GM19025 (cell line): ENCODE measurements around the gene TARP.
"Not testable (repeated sequence)": the region's sequence is repeated elsewhere in the genome, so short reads cannot be mapped to it uniquely, and the experiment has no call there.

Experiments used
- ATAC-seq: cut with Tn5 transposase; IDR thresholded peaks from one replicate; pipeline ENCODE4 v1.9.1; 2021; ENCODE audit warnings: mild to moderate bottlenecking, low read depth, moderate library complexity; ENCODE audit not compliant: unreplicated experiment

The TARP gene

DNA sequence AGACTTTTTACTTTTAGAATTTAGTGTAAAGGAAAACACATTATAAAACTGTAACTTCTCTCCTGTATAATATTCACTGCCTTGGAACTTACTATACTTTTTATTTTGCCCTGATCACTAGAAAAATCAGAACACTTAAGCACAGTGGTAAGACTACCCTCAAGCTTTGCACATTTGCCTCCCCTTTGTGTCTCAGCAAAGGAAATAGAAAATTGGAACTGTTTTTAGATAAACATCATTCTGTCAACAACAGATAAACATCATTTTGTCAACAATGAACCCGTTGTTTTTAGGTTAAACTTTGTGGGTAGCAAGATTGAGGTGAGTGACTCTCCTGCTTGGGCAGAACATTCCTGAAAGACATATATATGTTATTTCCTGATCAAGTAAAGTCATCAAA, 8.8 kb downstream of the TARP start:
- not testable (repeated sequence) for ATAC-seq

DNA sequence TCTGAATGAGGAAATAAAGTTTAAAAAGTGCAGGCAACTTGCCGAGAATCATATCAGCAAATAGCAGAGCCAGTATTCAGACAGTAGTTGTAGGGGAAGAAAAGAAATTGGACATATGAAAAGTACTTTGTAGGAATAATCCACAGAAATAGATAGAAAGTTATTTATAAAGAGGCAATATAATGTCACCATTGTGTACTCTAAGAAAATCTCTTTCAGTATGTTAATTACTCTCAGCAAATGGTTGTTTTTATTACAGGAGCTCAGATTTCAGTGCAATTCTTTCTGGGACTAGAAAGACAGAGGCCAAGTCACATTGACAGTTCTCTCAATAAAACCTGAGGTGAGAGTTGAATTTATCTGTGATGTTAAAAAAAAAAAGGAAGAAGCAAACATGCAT, 10.2 kb downstream of the TARP start:
- ATAC-seq, result not testable (repeated sequence)

DNA sequence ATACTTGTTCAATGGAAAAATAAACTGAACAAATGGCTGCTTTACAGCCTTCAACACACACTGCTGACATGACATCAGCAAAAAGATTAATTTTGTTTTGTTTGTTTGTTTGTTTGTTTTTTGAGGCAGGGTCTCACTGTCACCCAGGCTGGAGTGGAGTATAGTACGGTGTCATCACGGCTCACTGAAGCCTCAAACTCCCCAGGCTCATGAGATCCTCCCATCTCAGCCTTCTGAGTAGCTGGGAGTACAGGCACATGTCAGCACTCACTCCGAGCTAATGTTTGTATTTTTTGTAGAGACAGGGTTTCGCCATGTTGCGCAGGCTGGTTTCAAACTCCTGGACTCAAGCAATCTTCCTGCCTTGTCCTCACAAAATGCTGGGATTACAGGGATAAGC, 10.9 kb downstream of the TARP start:
- ATAC-seq, result no peak

DNA sequence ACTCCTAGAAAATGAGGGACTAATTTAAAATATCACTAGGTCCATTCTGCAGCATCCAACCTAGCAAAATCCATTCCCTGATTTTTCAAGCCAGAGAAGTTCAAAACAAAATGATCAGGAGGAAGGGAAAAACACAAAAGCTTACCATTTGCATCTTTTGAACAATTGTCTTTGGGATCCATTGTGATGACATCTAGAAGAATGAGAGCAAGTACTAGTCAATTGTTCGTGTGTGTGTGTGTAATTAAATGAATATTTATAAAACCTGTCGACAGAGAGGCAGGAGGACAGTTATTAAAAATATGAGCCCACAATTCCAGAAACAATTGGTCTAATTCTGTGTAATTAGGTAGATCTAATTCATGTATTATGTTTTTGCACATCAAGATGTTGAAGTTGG, 11.4 kb downstream of the TARP start:
- not testable (repeated sequence) for ATAC-seq

DNA sequence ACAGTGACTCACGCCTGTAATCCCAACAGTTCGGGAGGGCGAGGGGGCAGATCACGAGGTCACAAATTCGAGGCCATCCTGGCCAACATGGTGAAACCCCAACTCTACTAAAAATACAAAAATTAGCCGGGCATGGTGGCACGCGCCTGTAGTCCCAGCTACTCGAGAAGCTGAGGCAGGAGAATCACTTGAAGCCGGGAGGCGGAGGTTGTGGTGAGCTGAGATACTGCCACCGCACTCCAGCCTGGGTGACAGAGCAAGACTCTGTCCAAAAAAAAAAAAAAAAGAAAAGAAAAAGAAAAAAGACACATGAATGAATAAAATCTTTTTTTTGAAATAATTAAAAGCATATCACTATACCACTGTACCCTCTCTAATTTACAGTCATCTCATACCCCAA, 11.8 kb downstream of the TARP start:
- ATAC-seq, result not testable (repeated sequence)

DNA sequence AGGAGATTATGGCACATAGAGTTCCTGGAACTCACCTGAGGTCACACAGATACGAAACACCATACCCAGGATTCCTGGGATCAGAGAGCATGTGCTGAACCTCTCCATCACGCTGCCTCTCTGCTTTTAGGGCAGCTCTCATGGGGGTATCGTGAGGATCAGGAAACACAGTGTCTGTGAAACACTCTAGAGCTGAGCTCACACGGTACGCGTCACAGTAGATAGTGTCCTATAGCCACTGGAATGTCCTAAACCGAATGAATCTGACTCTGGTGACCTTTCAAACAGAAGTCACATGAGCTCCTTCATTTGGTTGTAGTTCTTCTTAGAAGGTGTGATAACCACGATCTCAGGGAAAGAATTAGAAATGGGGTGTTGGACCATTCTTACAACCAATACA, 14.3 kb downstream of the TARP start:
- ATAC-seq, result not testable (repeated sequence)

DNA sequence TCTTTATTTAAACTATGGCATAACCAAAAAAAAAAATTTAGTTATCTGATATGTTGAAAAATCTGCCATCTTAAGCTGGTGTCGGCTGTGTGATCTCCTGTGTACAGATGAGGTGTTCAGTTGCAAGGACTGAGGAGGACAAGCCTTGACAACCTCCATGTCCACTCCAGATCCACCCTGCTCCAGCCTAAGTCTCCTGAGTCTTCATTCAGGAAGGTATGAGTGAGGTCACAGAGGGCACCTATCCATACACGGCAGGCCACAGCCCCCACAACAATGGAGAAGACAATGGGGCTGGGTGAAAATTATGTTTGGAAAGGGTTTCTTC, 16.1 kb downstream of the TARP start:
- ATAC-seq, result no peak

DNA sequence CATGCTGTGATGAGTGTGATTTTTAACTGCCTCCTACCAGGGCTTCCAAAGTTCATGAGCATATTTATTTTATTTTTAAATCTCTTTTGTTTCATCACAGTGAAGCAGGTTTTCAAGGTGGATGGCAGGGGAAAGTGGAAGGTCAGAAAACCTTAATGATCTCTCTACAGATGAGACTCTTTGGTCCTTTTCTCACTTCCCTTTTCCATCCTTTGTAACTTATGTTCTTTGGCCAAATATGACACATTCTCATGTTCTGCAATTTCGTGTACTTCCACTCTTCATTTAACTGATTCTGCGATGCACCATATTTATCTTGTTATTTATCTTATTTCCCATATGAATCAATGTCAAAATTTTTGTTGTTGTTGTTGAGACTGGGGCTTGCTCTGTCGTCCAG, 23.6 kb downstream of the TARP start:
- ATAC-seq, result peak; percentile 69

DNA sequence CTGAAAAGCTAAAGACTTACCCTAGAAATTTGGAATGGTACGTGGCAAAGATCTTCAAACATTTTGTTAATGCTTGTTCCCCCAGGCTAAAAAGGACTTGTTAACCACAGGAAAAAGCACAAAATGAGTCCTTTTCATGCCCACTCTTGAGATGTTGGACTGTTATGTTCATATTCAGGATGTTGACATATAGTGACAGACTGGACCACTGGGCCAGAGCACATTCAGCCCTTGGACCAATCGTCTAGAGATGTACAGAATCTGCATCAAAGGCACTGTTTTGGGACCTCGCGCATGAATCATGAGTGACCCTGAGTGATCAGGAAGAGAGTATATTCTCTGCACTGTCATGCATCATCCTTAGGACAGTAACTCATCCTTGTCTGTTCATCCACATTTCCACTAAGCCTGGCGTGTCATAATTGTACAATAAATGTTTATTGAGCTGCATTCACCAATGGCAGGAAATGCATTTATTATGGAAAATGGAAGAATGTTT, 25.3 kb downstream of the TARP start:
- ATAC-seq, result no peak

DNA sequence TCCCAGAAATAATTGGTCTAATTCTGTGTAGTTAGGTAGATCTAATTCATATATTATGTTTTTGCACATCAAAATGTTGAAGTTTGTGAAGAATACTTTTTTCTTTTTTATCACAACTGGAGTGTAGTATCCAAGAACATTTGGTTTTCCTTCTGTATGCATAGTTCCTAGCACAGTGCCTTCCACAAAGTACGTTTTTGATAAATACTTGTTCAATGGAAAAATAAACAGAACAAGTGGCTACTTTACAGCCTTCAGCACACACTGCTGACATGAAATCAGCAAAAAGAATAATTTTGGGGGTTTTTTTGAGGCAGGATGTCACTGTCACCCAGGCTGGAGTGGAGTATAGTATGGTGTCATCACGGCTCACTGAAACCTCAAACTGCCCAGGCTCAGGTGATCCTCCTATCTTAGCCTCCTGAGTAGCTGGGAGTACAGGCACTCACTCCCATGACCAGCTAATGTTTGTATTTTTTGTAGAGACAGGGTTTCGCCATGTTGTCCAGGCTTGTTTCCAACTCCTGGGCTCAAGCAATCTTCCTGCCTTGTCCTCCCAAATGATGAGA, 27.9 kb downstream of the TARP start:
- ATAC-seq, result no peak

DNA sequence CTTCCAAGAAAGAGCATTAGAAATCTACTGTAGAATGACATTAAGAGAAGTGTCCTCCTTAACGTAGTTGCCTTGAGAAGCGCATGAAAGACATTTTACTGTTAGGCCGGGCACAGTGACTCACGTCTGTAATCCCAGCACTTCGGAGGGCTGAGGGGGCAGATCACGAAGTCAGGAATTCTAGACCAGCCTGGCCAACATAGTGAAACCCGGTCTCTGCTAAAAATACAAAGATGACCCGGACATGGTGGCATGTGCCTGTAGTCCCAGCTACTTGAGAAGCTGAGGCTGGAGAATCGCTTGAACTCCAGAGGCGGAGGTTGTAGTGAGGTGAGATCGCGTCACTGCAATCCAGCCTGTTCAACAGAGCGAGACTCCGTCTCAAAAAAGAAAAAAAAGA, 28.9 kb downstream of the TARP start:
- no peak for ATAC-seq

DNA sequence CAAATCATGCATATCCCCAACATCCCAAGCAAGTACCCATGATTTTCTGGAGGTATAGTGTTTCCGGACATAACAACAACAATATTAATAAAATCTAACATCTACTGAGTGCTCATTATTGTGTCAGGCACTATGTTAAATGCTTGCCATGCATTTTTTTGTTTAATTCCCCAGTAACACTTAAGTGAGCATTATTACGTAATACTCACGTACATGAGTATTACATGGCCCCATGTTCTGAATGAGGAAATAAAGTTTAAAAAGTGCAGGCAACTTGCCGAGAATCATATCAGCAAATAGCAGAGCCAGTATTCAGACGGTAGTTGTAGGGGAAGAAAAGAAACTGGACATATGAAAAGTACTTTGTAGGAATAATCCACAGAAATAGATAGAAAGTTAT, 30.1 kb downstream of the TARP start:
- ATAC-seq, result not testable (repeated sequence)

DNA sequence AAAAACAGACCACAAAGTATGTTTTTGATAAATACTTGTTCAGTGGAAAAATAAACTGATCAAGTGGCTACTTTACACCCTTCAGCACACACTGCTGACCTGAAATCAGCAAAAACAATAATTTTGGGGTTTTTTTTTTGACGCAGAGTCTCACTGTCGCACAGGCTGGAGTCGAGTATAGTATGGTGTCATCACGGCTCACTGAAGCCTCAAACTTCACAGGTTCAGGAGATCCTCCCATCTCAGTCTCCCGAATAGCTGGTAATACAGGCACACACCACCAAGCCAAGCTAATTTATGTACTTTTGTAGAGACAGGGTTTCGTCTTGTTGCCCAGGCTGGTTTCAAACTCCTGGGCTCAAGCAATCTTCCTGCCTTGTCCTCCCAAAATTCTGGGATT, 30.6 kb downstream of the TARP start:
- ATAC-seq, result no peak

DNA sequence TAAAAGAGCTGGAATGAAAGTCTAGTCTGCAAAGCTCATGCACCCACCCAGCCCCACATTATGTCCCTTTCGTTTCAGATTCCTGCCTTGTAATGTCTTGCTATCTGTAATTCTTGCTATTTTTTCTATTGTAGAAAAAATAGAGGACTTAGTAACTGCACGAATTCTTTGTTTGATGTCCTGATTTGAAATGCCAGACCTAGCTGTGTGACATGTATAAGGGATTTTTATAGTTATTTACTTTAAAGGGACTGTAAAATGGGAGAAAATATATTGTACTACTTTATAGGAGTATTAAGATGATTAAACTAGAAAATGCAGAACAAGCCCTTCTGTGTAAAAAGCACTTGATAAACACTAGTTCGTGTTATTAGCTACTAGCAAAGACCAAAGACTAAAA, 32.4 kb downstream of the TARP start:
- ATAC-seq, result no peak

DNA sequence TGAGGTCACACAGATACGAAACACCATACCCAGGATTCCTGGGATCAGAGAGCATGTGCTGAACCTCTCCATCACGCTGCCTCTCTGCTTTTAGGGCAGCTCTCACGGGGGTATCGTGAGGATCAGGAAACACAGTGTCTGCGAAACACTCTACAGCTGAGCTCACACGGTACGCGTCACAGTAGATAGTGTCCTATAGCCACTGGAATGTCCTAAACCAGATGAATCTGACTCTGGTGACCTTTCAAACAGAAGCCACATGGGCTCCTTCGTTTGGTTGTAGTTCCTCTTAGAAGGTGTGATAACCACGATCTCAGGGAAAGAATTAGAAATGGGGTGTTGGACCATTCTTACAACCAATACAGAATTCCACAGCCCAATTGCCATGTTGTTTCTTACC, 34.3 kb downstream of the TARP start:
- ATAC-seq, result not testable (repeated sequence)

DNA sequence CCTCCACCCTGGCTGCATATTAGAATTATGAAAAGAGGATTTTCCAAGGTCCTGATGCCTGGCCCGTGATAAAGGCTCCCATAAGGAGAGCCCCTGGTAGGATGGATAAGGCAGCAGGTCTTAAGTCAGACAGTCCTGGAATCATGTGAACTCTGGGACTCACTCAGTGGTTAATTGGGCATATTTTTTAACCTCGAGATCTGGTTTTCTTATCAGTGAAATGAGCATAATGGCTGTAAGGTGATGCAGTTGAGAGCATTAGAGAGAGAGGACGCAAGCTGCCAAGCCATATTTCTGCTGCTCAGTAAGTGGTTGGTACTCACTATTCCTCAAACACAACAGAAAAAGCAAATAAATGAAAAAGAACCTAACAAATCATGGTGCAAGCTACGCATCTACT, 37.8 kb downstream of the TARP start:
- no peak for ATAC-seq

DNA sequence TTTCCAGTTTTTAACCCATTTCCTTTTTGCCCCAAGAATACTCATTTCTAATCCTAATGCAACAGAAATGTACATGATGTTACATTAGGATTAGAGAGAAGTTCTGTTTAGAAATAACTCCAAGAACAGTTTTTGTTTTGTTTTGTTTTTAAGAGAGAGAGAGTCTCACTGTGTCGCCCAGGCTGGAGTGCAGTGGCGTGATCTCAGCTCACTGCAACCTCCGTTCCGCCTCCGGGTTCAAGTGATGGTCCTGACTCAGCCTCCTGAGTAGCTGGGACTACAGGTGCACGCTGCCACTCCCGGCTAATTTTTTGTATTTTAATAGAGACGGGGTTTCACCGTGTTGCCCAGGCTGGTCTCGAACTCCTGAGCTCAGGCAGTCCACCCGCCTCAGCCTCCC, 38.7 kb downstream of the TARP start:
- not testable (repeated sequence) for ATAC-seq

DNA sequence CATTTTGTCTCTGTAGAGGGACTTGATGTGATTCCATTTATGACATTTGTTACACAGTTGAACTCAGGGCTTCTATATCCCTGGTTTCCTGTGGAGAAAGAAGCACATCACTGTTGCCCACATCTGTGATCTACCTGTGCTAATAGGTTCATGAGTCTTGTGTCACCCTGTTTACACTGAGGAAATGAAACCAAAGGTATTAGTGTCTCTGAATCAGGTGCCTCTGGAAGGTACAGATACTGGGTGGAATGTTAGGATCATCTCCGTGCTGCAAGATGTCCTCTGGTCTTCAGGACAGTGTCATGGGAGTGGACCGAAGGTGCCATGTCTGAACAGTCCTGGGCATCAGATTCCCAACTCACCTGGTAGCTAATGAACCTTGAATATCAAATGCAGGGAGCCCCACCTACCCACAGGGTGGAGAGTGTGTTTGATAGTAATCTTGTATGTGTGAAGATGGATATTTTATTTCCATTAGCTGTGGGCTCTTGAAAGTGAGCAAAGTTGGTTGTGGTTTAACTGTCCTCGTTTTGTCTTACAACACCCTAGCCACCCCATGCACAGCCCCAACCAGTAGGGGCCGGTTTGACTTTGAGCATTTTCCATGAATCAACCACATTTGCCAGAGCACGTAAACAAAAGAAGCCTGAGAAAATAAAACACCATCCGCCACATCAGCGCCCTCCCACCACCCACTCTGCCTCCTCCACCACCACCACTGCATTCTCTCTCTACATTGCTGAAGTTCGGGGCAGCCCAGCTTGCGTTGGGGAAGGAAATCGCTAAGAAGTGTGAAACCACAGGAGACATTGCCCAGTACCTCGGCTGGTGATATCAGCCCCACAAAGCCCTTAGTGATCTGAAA, 40.7 kb downstream of the TARP start:
- peak; percentile 73 for ATAC-seq

DNA sequence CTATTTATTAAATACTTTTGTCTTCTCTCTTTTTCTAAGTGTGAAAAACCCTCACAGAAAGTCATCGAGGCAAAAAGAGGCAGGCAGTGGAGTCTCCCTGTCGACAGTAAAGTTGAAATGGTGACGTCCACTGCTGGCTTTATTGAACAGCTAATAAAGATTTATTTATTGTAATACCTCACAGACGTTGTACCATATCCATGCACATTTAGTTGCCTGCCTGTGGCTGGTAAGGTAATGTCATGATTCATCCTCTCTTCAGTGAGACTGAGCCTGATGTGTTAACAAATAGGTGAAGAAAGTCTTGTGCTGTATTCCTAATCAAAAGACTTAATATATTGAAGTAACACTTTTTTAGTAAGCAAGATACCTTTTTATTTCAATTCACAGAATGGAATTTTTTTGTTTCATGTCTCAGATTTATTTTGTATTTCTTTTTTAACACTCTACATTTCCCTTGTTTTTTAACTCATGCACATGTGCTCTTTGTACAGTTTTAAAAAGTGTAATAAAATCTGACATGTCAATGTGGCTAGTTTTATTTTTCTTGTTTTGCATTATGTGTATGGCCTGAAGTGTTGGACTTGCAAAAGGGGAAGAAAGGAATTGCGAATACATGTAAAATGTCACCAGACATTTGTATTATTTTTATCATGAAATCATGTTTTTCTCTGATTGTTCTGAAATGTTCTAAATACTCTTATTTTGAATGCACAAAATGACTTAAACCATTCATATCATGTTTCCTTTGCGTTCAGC, 43.4 kb downstream of the TARP start:
- ATAC-seq, result no peak

DNA sequence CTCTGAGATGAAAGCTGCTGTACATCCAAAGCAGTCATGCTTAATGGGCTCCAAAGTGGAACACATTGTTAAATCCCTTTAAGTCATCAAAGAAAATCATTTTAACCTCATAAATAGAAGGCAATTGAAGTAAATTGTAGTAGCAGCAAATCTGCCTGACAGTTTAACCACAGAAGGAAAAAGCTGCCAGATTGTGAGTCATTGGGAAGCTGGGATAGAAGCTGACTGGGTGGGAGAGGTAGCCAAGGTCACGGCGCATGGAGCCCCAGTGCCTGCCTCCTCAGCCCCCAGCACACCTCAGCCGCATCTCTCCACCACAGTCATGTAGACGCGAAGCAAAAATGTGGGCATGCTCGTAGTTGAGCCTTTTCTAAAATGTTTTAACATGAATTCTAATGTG, 44.0 kb downstream of the TARP start:
- ATAC-seq, result no peak

DNA sequence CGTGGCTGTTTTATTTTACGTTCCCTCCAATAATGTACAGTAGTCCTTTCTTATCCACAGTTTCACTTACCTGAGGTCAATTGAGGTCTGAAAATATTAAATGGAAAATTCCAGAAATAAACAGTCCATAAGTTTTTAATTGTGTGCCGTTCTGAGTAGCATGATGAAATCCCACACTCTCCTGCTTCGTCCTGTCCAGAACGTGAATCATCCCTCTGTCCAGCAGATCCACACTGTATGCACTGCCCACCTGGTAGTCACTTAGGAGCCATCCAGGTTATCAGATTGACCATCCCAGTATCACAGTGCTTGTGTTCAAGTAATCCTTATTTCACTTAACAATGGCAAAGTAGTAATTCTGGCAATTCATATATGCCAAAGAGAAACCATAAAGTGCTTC, 49.0 kb downstream of the TARP start:
- ATAC-seq, result no peak
